GM21576 (cell line): ENCODE data around the gene TBC1D24.

Source experiments
- ATAC-seq: cut with Tn5 transposase; IDR thresholded peaks from one replicate; pipeline ENCODE4 v1.9.1; 2021; ENCODE audit warnings: mild to moderate bottlenecking, moderate library complexity; ENCODE audit not compliant: unreplicated experiment

TBC1D24 gene

DNA sequence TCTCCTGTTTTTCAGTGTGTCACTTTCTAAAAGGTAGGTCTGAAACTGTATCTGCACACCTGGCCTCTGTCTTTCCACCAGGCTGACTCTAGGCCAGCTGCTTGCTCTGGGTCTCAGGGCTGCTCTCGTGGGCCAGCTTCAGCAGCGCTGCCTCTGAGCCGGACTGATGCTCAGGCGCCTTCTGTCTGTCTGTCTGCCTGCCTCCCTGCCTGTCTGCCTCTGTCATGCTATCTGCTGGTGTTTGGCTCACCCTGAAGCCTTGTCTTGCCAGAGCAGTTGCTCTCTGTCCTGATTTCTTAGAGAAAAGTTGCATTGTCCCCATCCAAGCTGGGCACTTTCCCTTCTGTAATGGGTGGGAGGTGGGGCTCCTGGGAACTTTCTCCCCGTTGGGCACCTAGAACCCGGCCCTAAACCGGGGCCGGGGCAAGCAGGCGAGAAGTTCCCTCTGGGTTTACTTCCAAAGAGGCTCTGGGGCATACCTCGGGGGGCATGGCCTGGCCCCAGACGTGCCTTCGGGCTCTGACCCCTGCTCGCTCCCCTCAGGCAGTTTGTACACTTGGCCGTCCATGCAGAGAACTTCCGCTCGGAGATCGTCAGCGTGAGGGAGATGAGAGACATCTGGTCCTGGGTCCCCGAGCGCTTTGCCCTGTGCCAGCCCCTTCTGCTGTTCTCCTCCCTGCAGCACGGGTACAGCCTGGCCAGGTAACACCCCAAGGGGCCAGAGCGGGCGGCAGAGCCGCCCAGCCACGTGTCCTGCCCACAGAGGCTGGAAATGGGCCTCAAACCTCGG lies 23.0 kb downstream of the TBC1D24 start:
- no peak for ATAC-seq

DNA sequence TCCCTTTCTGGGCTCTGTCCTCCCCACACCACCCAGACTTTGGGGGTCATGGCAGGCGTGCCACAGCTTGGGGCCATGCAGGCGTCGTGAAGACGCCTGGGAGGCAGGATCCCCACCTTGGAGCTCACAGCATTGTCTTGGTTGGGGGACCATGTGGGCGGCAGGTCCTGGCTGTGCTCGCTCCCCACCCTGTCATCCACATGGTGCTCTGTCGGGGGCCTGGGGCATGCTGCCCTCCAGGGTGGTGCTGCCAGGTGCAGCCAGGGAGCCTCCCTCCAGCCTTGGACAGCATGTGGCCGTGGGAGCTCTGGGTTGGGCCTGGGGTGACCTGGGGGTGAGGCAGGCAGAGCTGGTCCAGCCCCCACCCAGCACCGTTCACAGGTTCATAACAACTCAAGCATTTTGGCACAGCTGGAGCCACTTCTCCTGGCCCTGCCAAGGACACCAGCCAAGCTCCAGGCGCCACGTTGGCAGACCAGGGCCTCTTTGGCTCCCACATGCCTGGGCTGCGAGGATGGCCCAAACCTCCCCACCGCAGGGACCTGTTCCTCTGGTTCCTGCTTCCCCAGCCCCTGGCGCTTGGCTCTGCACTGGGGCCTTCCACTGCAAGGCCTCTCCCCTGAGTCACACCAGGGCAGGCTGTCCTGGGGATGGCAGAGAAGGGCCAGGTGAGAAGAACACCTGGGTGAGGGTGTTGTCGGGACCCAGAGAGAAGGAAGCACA lies 23.8 kb downstream of the TBC1D24 start:
- no peak for ATAC-seq

DNA sequence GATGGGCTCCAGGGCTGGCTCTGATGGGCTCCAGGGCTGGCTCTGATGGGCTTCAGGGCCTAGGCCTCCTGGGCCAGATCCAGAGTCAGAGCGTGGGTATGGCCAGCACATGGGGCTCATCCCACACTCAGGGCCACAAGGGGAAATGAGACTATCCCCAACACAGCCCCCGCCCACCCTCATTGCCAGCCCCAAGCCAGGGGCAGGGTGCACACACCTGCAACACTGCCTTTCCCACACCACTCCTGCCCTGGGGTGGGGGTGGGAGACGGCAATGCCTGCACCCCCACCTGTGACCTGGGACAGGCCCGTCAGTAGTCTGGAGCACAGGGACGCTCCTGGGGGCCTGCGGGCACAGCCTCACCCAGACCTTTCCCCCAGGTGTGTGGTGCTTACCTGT lies 24.5 kb downstream of the TBC1D24 start:
- ATAC-seq, result no peak

DNA sequence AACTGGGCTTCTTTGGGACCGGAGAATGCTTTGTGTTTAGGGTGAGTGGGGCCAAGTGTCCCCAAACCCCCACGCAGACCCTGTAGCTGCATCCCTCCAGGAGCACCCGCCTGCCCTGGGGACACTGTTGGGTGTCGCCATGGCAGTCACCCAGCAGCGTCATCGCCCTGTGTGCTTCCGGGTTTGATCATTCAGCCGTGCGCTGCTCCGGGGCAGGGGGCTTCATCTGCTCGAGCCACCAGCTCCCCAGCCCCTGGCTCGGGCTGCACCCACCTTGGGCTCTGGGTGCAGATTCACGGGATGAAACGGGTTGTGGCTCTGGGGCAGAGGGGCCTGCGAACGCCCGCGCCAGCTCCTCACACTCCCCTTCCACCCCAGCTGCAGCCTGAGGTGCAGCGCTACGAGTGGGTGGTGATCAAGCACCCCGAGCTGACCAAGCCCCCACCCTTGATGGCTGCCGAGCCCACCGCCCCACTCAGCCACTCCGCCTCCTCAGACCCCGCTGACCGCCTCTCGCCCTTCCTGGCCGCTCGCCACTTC lies 25.0 kb downstream of the TBC1D24 start:
- no peak for ATAC-seq

DNA sequence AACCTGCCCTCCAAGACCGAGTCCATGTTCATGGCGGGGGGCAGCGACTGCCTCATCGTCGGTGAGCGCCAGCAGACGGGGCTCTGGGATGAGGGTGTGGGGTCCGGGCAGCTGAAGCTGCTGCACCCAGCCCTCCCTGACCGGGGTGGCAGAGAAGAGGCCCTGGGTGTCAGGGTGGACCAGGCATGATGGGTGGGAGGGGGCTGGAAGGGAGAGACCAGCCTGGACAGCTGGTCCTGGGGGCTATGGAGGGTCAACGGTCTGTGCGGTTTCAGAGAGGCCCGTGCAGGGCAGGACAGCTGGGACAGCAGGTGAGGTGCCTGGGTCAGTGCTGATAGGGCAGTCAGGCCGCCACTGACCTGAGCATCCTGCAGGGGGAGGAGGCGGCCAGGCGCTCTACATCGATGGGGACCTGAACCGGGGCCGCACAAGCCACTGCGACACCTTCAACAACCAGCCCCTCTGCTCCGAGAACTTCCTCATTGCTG lies 25.5 kb downstream of the TBC1D24 start:
- ATAC-seq, result no peak

DNA sequence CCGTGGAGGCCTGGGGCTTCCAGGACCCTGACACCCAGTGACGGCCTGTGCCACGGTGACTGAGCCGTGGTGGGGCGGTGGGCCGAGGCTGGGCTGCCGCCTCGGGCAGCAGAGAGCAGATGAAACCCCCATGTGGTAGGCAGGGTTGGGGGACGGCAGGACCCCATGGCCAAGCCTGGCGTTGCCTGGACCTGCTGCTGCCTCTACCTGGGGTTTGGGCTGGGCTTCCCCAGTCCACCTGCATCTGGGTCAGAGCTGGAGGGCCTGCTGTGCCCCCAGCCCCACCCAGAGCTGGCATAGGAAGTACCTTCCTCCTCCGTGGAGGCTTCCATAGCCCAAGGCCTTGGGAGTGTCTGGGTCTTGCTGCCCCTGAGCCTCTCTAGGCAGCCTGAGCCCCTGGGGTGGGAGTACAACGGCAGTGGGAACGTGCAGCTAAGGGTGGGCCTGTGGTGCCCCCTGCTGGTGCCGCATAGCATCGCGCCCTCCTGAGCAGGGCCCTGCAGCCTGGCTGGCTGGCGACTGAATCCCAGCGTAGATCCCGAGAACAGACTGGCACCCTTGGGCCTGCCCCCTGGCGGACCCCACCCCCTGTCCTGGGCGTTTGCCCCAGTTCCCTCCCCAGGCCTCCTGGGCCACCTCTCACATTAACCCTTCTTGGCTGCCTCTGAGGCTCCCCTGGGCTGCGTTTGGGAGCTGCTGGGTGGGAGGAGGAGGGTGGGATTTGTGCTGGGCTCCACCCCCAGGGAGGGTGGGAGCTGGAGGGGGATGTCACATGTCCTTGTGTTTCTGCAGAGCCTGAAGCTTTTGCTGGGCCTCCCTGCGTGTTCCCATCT lies 26.2 kb downstream of the TBC1D24 start:
- no peak for ATAC-seq

DNA sequence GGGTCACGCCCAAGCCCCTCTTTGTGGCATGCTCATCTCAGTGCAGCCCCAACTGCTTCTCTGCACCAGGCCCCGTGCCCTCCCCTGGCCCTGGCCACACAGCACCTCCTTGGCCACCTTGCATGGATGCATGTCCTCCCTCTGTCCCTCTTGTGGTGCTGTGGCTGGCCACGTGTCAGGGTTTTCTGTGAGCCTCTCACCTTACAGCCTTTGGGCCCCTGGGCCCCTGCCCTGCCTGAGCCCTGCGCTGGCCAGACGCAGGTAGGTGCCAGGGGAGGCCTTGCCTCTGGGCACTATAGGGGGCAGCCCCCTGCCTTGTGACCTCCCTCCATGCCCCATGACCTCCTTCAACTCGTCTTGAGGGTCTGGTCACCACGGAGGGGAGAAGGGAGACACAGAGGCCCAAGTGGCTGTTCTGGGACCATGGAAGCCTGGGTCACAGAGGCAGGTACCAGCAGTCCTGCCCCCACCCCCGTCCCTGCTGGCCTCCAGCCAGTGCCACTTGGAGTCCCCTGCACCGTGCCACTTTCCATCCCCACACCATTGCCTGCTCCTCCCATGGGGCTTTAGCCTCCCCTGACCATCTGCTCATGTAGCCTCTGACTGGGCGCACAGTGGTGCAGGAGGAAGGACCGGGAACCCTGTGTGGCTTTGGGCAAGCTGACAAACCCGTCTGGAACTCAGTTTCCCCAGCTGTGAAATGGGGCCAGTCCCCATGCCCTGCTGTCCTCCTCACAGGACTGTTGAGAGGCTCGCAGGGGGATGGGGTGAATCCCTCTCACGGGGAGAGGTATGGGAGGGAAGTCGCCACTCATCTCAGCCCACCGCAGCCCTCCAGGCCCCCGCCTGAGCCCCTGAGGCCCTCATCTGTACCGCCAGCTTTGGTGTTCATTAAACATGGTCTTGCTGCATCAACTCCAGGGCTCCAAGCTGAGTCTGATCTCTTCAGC lies 27.3 kb downstream of the TBC1D24 start:
- no peak for ATAC-seq

DNA sequence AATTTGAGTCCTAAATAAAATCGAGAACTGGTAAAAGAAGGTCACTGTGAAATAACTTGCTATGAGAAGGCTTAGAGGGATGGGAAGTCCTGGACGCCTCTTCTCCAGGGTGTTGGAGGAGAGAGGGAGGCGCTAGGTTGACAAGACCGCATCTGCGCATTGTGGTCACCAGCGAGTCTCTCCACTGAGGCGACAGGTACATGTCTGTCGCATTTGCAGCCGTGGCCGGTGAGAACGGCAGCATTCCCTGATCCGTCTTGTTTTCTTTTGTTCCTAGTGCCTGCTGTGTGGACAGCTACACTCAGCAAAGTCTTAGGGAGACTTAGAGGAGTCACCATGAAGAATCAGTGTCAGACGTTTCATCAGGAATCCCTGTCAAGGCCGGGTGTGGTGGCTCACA lies 30.8 kb downstream of the TBC1D24 start:
- no peak for ATAC-seq

DNA sequence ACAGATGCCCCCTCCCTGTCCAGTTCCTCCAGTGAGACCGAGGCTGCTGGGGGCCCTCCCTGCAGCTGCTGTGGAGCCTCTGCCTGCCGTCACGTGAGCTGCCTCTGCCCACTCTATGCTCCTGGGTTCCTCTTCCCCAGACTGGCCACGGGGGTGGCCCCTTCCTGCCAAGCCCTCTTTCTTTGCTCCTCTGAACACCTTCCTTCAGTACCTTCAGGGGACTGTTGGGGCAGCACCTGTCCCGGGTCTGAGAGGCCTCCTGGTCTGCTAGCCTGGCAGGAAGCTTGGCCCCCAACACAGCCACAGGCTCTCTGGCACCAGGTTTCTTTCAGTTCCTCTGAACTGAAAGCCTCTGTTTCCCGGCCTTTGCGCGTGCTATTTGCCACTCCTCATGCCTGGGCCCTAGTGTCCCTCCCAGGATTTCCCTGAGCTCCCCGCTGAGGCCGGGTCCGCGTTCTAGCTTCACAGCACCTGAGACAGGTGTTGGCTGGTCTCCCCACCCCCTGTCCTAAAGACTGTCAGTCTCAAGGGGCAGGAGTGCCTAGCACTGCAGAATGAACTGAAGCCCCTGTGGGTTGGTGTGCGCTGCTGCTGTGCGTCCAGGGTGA lies 32.2 kb downstream of the TBC1D24 start:
- ATAC-seq, result peak; percentile 44

DNA sequence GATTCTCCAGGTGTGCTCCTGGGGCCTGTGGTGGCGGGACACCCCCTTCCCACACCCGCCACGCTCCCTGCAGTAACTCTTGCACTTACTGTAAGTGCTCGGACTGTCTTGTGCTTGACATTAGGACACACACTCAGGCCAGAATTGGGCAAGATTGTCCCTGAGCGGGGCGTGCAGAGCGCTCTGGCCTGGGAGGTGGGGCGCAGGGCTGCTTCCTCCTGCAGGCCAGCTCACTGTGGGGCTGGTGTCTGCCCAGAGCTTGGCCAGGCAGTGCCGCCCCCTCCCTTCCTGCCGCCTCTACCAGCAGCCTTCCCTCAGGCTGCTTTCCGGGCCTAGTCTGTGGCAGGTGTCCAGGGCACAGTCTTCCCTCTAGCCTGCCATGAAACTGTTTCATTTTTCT lies 32.7 kb downstream of the TBC1D24 start:
- peak; percentile 9 for ATAC-seq

DNA sequence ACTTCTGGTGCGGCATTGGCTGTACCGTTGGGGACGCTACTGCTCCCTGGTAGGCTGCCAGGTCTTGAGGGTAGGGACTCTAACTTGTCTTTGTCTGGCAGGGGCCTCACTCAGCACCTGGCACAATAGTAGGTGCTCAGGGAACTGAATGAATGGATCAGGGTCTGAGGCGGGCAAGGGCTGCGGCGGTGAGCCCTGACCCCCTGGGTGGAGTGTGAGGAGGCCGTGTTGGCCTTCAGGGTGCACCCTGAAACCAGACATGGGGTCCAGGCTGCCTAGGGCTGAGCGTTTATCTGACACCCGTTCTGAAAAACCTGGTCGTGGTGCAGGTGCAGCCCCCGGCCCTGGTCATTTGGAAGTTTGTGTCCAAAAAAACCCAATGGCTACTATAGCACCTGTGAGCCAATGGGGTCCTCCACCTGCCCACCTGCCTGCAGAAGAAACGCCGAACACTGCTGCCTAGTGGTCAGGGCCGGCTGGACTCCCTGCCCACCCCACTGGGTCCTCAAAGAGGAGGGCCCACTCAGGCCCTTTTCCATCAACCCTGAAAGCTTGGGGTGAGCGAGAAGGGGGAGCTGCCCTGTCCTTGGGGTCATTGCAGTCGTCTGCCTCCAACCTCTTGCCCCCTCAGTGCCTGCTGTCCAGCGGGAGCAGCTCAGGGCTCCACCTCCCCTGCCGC lies 33.9 kb downstream of the TBC1D24 start:
- ATAC-seq, result no peak

DNA sequence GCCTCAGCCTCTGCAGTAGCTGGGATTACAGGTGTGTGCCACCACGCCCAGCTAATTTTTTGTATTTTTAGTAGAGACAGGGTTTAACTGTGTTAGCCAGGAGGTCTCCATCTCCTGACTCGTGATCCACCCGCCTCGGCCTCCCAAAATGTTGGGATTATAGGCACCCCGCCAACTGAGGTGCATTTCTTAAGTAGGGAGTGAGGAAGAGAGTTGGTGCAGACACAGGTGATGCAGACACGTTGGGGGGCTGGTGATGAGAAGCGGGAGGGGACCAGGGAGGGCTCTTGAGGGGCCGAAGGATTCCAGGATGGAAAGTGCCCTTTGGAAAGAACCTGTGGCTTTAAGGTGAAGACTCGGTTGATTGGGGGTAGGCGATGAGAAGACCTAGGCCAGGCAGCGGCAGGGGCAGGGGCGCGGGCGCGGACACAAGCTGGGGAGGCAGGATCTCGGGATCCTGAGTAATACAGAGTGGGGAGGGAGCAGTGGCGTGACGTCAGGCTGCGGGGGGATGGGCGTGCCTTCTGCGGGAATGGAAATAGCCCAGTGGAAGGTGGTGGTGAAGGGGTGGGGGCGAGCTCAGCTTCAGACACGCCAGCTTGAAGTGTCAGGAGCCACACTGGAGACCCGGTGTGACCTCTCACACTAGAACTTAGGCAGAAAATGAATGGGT lies 36.3 kb downstream of the TBC1D24 start:
- no peak for ATAC-seq

DNA sequence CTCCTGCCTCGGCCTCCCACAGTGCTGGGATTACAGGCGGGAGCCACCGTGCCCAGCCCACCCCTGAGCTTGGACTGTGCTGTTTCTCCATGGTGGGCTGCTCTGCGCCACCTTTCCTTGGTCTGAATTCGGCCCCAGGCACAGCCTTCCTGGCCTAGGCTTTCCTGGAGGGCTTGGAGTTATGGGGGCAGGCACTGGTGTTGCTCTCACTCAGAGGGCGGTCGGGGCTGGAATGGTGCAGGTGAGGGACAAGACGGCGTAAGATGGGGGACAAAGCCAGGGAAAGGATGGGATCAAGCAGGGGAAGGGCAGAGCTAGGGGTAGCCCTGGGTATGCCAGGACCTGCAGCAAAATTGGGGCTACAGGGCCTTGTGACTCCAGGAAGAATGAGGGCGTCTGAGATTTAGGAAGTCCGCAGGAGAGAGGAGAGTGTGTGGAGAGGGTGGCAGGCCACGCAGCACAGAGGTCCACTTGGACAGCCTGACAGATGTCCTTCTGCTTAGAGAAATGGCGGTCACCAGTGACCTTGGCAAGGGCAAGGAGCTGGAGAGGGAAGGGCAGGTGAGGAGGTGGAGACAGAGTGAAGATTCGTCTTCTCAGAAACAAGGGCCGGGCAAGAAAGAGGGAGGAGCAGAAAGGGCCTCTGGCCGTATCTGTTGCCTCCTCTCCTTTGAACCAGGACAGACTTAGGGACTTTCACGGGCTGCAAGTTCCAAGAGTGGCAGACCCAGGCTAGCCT lies 37.2 kb downstream of the TBC1D24 start:
- no peak for ATAC-seq

DNA sequence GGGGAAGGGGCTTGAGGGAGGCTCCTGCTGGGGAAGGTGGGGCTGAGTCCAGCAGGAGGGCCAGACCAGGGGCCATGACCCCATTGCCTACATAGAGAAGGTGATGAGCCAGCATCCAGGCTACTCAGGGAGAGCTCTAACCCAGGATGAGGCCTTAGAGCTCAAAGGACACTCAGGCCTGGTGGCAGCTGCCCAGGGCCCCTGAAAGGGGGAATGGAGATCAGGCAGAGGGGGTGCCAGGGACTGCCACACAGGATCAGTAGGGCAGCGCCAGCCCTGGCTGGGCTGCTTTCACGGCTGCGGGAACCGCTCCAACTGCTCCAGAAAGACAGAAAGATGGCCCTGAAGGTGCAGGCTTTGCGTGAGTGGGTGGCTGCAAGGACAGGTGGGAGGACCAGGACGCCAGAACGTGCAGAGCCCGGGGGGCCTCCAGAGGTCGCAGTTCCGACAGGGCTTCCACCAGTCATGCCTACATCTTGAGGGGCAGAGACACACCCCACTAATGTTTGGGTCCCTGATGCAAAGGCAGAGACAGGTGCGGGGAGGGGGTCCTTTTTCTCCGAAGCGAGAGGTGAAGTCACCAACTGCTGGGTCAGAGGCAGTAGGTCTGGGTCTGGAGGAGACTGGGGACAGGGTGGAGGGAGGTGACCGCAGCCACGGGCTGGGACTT lies 37.9 kb downstream of the TBC1D24 start:
- no peak for ATAC-seq

DNA sequence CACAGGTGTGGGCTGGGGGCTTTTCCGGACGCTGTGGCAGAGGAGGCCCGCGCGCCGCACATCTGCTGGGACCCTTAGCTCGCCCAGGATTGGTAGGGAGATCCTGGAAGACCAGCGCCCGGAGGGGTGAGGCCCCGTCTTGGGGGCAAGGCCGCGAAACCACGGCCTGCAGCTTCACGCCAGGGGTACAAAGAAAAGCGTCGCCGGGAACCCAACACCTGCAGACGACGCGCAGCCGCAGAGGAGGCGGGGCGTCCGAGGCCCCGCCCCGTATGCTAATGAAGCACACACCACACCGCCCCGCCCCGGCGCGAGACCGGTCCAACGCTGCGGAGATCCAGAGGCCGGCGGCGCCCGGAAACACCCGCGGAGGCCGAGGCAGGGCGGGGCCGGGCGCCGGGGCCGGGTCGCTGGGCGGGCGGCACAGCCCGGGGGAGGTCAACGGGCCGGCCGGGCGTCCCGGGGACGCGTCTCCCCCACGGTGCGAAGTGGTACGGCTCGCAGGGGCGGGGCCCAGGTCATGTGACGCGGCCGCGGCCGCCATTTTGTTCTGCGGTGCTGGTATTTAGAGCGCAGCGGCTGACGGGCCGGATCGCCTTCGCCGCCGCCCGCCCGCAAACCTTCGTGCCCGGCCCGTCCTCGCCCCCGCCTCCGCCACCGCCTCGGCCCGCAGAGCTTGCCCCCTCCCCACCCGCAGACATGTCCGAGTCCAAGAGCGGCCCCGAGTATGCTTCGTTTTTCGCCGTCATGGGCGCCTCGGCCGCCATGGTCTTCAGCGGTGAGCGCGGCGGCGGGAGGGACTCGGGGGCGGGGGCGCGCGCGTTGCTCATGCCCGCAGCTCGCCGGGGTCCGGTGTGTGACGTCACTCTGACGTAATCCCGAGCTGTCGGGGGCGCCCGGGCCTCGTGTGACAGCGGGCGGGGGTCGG lies 38.7 kb downstream of the TBC1D24 start, which contains the start of gene ATP6V0C:
Gene ATP6V0C, plus strand, starts transcription at position 548 of the 928 bp plus-strand sequence. Its CDS starts 152 bp downstream, at position 700.
- ATAC-seq, result peak; percentile 60
